NCI-H2107 treated with DMSO at 0.1 percent for 48 hours (cell line): ENCODE results near the gene NRF1.

Experiments used
- DNase-seq: peaks from one replicate; lab custom pipeline; 2025; ENCODE audit not compliant: unreplicated experiment; lab: John Stamatoyannopoulos, UW

NRF1 gene

GRCh38 chr7:129678606-129679005, 67.1 kb downstream of the NRF1 start:
- no peak for DNase-seq

GRCh38 chr7:129680400-129680799, 68.9 kb downstream of the NRF1 start:
- DNase-seq, result no peak

GRCh38 chr7:129684777-129685176, 73.3 kb downstream of the NRF1 start:
- DNase-seq, result peak; percentile 76

GRCh38 chr7:129686063-129686462, 74.5 kb downstream of the NRF1 start:
- DNase-seq, result no peak

- no peak for DNase-seq
Observed at GRCh38 chr7:129688503-129689222, 77.1 kb downstream of the NRF1 start.

GRCh38 chr7:129689995-129690581, 78.6 kb downstream of the NRF1 start:
- peak; percentile 96 for DNase-seq

- no peak for DNase-seq
Observed at GRCh38 chr7:129690701-129691100, 79.2 kb downstream of the NRF1 start.

- DNase-seq, result no peak
Observed at GRCh38 chr7:129698516-129699418, 87.2 kb downstream of the NRF1 start.

- DNase-seq, result no peak
Observed at GRCh38 chr7:129702316-129702715, 90.8 kb downstream of the NRF1 start.

- no peak for DNase-seq
Observed at GRCh38 chr7:129702761-129703338, 91.3 kb downstream of the NRF1 start.

GRCh38 chr7:129703751-129704150, 92.2 kb downstream of the NRF1 start:
- DNase-seq, result no peak

GRCh38 chr7:129707910-129708499, 96.5 kb downstream of the NRF1 start:
- peak; percentile 42 for DNase-seq

- DNase-seq, result peak; percentile 60
Observed at GRCh38 chr7:129713544-129713943, 102.0 kb downstream of the NRF1 start.

GRCh38 chr7:129714514-129715063, 103.1 kb downstream of the NRF1 start:
- DNase-seq, result no peak

- peak; percentile 82 for DNase-seq
Observed at GRCh38 chr7:129719980-129720732, 108.6 kb downstream of the NRF1 start.

- DNase-seq, result peak; percentile 26
Observed at GRCh38 chr7:129721068-129721467, 109.5 kb downstream of the NRF1 start.

GRCh38 chr7:129723679-129724078, 112.2 kb downstream of the NRF1 start:
- DNase-seq, result no peak

GRCh38 chr7:129724796-129725195, 113.3 kb downstream of the NRF1 start:
- no peak for DNase-seq

- DNase-seq, result no peak
Observed at GRCh38 chr7:129728875-129729467, 117.5 kb downstream of the NRF1 start.

- DNase-seq, result no peak
Observed at GRCh38 chr7:129729511-129729910, 118.0 kb downstream of the NRF1 start.
